ENCODE measurements around the gene KDM8. TPM values are rescaled to one million over a fixed set of nuclear protein-coding genes. Genes with fewer than 3 reads are reported as not detected.

KDM8 gene
- total and polyA plus RNA-seq, 9 of the 15 experiments (the other 6 are each of a cell fraction or from before 2014, with no cell fraction given), result 0.61 to 9.1 (median 5.4) TPM

DNA sequence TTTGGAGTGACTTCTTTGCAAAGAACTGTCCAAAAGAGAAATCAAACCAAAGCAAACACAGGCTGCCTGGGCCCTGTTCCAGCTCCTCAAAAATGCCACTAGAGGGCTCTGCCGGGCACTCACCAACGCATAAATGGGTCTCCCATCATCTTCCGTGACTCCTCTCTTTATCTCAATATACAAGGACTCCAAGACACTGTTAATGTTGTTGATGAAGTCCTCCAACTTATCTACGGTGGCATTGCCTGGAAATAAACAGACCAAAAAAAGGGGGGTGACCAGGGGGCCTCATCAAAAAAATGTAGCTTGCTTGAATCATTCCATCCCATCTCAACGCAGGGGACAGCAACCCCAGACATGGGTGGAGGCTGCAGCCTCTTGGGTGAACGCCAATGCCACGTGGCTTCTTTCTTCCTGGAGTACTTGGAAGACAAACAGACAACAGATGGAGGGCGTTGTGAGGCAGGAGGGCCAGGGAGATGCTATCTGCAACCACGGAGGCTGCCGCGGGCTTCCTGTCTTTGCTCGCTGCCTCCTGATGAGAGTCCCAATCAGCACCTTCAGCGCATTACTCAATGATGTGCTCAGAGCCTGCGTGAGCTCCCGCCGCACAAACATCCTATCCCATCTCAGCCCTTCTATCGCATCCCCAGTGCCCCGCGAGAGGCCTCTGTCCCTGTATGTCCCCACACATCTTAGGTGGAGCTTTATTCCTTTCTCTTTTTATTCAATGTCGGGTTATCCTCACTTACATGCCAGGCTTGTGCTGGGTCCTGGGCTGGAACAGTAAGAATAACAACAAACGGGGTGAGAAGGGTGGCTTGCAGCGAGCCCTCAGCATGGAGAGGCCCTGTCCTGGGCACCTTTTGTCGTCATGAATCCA, 32.0 kb downstream of the KDM8 start (continued):
- TF ChIP-seq ZSCAN29 (IDR thresholded peaks at IDR 0.05), result no peak
- TF ChIP-seq, protein P1, sequence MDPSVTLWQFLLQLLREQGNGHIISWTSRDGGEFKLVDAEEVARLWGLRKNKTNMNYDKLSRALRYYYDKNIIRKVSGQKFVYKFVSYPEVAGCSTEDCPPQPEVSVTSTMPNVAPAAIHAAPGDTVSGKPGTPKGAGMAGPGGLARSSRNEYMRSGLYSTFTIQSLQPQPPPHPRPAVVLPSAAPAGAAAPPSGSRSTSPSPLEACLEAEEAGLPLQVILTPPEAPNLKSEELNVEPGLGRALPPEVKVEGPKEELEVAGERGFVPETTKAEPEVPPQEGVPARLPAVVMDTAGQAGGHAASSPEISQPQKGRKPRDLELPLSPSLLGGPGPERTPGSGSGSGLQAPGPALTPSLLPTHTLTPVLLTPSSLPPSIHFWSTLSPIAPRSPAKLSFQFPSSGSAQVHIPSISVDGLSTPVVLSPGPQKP (CRISPR knock-in tag; IDR thresholded peaks at IDR 0.05), result no peak
- TF ChIP-seq, protein P2, sequence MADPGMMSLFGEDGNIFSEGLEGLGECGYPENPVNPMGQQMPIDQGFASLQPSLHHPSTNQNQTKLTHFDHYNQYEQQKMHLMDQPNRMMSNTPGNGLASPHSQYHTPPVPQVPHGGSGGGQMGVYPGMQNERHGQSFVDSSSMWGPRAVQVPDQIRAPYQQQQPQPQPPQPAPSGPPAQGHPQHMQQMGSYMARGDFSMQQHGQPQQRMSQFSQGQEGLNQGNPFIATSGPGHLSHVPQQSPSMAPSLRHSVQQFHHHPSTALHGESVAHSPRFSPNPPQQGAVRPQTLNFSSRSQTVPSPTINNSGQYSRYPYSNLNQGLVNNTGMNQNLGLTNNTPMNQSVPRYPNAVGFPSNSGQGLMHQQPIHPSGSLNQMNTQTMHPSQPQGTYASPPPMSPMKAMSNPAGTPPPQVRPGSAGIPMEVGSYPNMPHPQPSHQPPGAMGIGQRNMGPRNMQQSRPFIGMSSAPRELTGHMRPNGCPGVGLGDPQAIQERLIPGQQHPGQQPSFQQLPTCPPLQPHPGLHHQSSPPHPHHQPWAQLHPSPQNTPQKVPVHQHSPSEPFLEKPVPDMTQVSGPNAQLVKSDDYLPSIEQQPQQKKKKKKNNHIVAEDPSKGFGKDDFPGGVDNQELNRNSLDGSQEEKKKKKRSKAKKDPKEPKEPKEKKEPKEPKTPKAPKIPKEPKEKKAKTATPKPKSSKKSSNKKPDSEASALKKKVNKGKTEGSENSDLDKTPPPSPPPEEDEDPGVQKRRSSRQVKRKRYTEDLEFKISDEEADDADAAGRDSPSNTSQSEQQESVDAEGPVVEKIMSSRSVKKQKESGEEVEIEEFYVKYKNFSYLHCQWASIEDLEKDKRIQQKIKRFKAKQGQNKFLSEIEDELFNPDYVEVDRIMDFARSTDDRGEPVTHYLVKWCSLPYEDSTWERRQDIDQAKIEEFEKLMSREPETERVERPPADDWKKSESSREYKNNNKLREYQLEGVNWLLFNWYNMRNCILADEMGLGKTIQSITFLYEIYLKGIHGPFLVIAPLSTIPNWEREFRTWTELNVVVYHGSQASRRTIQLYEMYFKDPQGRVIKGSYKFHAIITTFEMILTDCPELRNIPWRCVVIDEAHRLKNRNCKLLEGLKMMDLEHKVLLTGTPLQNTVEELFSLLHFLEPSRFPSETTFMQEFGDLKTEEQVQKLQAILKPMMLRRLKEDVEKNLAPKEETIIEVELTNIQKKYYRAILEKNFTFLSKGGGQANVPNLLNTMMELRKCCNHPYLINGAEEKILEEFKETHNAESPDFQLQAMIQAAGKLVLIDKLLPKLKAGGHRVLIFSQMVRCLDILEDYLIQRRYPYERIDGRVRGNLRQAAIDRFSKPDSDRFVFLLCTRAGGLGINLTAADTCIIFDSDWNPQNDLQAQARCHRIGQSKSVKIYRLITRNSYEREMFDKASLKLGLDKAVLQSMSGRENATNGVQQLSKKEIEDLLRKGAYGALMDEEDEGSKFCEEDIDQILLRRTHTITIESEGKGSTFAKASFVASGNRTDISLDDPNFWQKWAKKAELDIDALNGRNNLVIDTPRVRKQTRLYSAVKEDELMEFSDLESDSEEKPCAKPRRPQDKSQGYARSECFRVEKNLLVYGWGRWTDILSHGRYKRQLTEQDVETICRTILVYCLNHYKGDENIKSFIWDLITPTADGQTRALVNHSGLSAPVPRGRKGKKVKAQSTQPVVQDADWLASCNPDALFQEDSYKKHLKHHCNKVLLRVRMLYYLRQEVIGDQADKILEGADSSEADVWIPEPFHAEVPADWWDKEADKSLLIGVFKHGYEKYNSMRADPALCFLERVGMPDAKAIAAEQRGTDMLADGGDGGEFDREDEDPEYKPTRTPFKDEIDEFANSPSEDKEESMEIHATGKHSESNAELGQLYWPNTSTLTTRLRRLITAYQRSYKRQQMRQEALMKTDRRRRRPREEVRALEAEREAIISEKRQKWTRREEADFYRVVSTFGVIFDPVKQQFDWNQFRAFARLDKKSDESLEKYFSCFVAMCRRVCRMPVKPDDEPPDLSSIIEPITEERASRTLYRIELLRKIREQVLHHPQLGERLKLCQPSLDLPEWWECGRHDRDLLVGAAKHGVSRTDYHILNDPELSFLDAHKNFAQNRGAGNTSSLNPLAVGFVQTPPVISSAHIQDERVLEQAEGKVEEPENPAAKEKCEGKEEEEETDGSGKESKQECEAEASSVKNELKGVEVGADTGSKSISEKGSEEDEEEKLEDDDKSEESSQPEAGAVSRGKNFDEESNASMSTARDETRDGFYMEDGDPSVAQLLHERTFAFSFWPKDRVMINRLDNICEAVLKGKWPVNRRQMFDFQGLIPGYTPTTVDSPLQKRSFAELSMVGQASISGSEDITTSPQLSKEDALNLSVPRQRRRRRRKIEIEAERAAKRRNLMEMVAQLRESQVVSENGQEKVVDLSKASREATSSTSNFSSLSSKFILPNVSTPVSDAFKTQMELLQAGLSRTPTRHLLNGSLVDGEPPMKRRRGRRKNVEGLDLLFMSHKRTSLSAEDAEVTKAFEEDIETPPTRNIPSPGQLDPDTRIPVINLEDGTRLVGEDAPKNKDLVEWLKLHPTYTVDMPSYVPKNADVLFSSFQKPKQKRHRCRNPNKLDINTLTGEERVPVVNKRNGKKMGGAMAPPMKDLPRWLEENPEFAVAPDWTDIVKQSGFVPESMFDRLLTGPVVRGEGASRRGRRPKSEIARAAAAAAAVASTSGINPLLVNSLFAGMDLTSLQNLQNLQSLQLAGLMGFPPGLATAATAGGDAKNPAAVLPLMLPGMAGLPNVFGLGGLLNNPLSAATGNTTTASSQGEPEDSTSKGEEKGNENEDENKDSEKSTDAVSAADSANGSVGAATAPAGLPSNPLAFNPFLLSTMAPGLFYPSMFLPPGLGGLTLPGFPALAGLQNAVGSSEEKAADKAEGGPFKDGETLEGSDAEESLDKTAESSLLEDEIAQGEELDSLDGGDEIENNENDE (IDR thresholded peaks at IDR 0.05; ENCODE audit: low read depth, low read length), result no peak
- peak; percentile 58; the same call in 1 of the 2 replicates for TF ChIP-seq MTA3 (IDR thresholded peaks at IDR 0.05; ENCODE audit: borderline replicate concordance)
- peak; percentile 65; the same call in 1 of the 2 replicates for TF ChIP-seq MXI1 (IDR thresholded peaks at IDR 0.05; ENCODE audit: low read depth, low read length)
- TF ChIP-seq, protein P3, sequence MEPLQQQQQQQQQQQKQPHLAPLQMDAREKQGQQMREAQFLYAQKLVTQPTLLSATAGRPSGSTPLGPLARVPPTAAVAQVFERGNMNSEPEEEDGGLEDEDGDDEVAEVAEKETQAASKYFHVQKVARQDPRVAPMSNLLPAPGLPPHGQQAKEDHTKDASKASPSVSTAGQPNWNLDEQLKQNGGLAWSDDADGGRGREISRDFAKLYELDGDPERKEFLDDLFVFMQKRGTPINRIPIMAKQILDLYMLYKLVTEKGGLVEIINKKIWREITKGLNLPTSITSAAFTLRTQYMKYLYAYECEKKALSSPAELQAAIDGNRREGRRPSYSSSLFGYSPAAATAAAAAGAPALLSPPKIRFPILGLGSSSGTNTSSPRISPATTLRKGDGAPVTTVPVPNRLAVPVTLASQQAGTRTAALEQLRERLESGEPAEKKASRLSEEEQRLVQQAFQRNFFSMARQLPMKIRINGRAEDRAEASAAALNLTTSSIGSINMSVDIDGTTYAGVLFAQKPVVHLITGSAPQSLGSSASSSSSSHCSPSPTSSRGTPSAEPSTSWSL (CRISPR knock-in tag; IDR thresholded peaks at IDR 0.05; ENCODE audit: borderline replicate concordance), result no peak
- no peak for TF ChIP-seq NUFIP1 (IDR thresholded peaks at IDR 0.05; ENCODE audit: partially characterized antibody)
- TF ChIP-seq GABPB1 (CRISPR knock-in tag; IDR thresholded peaks at IDR 0.05), result no peak
- TF ChIP-seq ZNF444 (CRISPR knock-in tag; IDR thresholded peaks at IDR 0.05), result no peak
- no peak for TF ChIP-seq ZNF699 (CRISPR knock-in tag; IDR thresholded peaks at IDR 0.05; ENCODE audit: insufficient replicate concordance)

All from K562 (cell line).